Fibroblast of villous mesenchyme (primary cell): ENCODE results near the gene FOXO6. TPM values are rescaled to one million over a fixed set of nuclear protein-coding genes. Genes with fewer than 3 reads are reported as not detected.

Experiments
- DNase-seq: peaks from one replicate; pipeline ENCODE4 v3.0.0-alpha.2; 2010; ENCODE audit warnings: low read depth
- H3K4me3 ChIP-seq: 2 replicates; pipeline ENCODE4 v1.5.1; 2011; ENCODE audit warnings: low read depth, mild to moderate bottlenecking, low read length
- CTCF ChIP-seq: IDR thresholded peaks from 2 replicates; pipeline ENCODE4 v1.5.1; 2012; ENCODE audit warnings: low read depth, mild to moderate bottlenecking, low read length; ENCODE audit not compliant: insufficient read depth
- total RNA-seq: library from RNA; depleted of rRNA; stranded (reverse); fragments of >200 nt; gene quantifications from 2 replicates; pipeline ENCODE4 v1.2.3, GENCODE V29; 2012

FOXO6 gene
- not detected in 2 replicates for total RNA-seq

- DNase-seq = peak; percentile 94
- TF ChIP-seq CTCF = peak; percentile 35
Observed at GRCh38 chr1:41360786-41361494, at the start of gene FOXO6. Gene FOXO6, plus strand, starts transcription at chr1:41361434.

GRCh38 chr1:41312991-41313645 is 48.1 kb upstream of the FOXO6 start:
- TF ChIP-seq CTCF = no peak
- no peak overlapping the region for H3K4me3 ChIP-seq
- DNase-seq = no peak

More at GRCh38 chr1:41360786-41361494, at the start of gene FOXO6:
- H3K4me3 ChIP-seq = peak within 1 kb of the TSS; percentile 44

- peak; percentile 19 for DNase-seq
- no peak overlapping the region for H3K4me3 ChIP-seq
- TF ChIP-seq CTCF = peak; percentile 67
Observed at GRCh38 chr1:41313661-41314131, 47.5 kb upstream of the FOXO6 start.

- H3K4me3 ChIP-seq = no peak overlapping the region
- no peak for TF ChIP-seq CTCF
- no peak for DNase-seq
Observed at GRCh38 chr1:41314376-41315145, 46.7 kb upstream of the FOXO6 start.

- no peak for TF ChIP-seq CTCF
- DNase-seq = peak; percentile 6
- no peak overlapping the region for H3K4me3 ChIP-seq
Observed at GRCh38 chr1:41315146-41315822, 46.0 kb upstream of the FOXO6 start.

GRCh38 chr1:41315871-41316270 is 45.4 kb upstream of the FOXO6 start:
- no peak for DNase-seq
- H3K4me3 ChIP-seq = no peak overlapping the region
- no peak for TF ChIP-seq CTCF
